HUES64 (cell line): Measurements from ENCODE around the gene KRT9.

ENCODE experiments used
- H3K27ac ChIP-seq: 2 replicates; pipeline ENCODE4 v1.7.0; 2013; ENCODE audit warnings: low read depth, low read length, inconsistent platforms
- H3K27me3 ChIP-seq: 2 replicates; pipeline ENCODE4 v1.6.1; 2013; ENCODE audit warnings: mild to moderate bottlenecking, low read length; ENCODE audit not compliant: insufficient read depth
- H3K36me3 ChIP-seq: 2 replicates; pipeline ENCODE4 v1.6.1; 2013; ENCODE audit warnings: mild to moderate bottlenecking, low read length; ENCODE audit not compliant: insufficient read depth
- H3K4me1 ChIP-seq: 2 replicates; pipeline ENCODE4 v1.6.1; 2013; ENCODE audit warnings: mild to moderate bottlenecking, low read length, moderate library complexity; ENCODE audit not compliant: insufficient read depth
- H3K4me3 ChIP-seq: 2 replicates; pipeline ENCODE4 v1.5.1; 2013; ENCODE audit warnings: mild to moderate bottlenecking, low read length, moderate library complexity
- H3K9ac ChIP-seq: 2 replicates; pipeline ENCODE4 v1.6.1; 2013; ENCODE audit warnings: mild to moderate bottlenecking, low read depth, low read length
- H3K9me3 ChIP-seq: 2 replicates; pipeline ENCODE4 v1.6.1; 2013; ENCODE audit warnings: low read depth, low read length; ENCODE audit not compliant: insufficient read depth
- WGBS: fragments of 150-250, 120-280 bp; methylation state at CpG from one replicate; pipeline ENCODE4 v1.1.7; 2013; ENCODE audit warnings: missing lambda C conversion rate; 5-methylcytosine and 5-hydroxymethylcytosine counted together

Gene KRT9

GRCh38 chr17:41540921-41541625 lies 30.8 kb downstream of the KRT9 start:
- Histone ChIP-seq H3K9me3 (no peaks in the 10 kb centered on the region), H3K9ac (no peak overlapping the region), H3K27me3 (no peaks in the 10 kb centered on the region), H3K36me3 (no peaks in the 10 kb centered on the region), H3K4me1 (peaks cover 20% of the 10 kb centered on the region; the same call in 1 of the 2 replicates), H3K27ac (no peak overlapping the region), H3K4me3 (no peak overlapping the region)
- WGBS: 90% methylated on average over 10 of the region's 10 CpGs

- H3K9ac ChIP-seq: no peak overlapping the region
- no peaks in the 10 kb centered on the region for H3K36me3 ChIP-seq
- H3K4me1 ChIP-seq: peaks cover 20% of the 10 kb centered on the region; the same call in 1 of the 2 replicates
- H3K27ac ChIP-seq: peak overlapping the region; percentile 3; the same call in 1 of the 2 replicates
- H3K4me3 ChIP-seq: no peak overlapping the region
- H3K9me3 ChIP-seq: no peaks in the 10 kb centered on the region
- H3K27me3 ChIP-seq: no peaks in the 10 kb centered on the region
- WGBS: 57% methylated on average over 7 of the region's 7 CpGs
Observed at GRCh38 chr17:41539979-41540701, 31.7 kb downstream of the KRT9 start.

- no peak overlapping the region for H3K9ac ChIP-seq
- no peaks in the 10 kb centered on the region for H3K36me3 ChIP-seq
- no peaks in the 10 kb centered on the region for H3K27me3 ChIP-seq
- H3K4me1 ChIP-seq: peaks cover 11% of the 10 kb centered on the region; the same call in 1 of the 2 replicates
- no peak overlapping the region; the same call in 1 of the 2 replicates for H3K27ac ChIP-seq
- 69% methylated on average over 5 of the region's 5 CpGs for WGBS
- no peaks in the 10 kb centered on the region for H3K9me3 ChIP-seq
- H3K4me3 ChIP-seq: no peak overlapping the region
Observed at GRCh38 chr17:41539071-41539492, 32.8 kb downstream of the KRT9 start.

- Histone ChIP-seq H3K4me3 (no peak overlapping the region), H3K27ac (no peak overlapping the region; the same call in 1 of the 2 replicates), H3K9ac (no peak overlapping the region), H3K27me3 (no peaks in the 10 kb centered on the region), H3K4me1 (peaks cover 11% of the 10 kb centered on the region; the same call in 1 of the 2 replicates), H3K36me3 (no peaks in the 10 kb centered on the region), H3K9me3 (no peaks in the 10 kb centered on the region)
- 74% methylated on average over 5 of the region's 5 CpGs for WGBS
Observed at GRCh38 chr17:41538565-41538991, 33.3 kb downstream of the KRT9 start.

- no peaks in the 10 kb centered on the region for H3K27me3 ChIP-seq
- H3K36me3 ChIP-seq: no peaks in the 10 kb centered on the region
- no peak overlapping the region for H3K9ac ChIP-seq
- WGBS: 90% methylated on average over 7 of the region's 9 CpGs
- H3K4me3 ChIP-seq: no peak overlapping the region
- H3K4me1 ChIP-seq: peaks cover 11% of the 10 kb centered on the region; the same call in 1 of the 2 replicates
- H3K27ac ChIP-seq: no peak overlapping the region
- H3K9me3 ChIP-seq: no peaks in the 10 kb centered on the region
Observed at GRCh38 chr17:41537990-41538389, 33.9 kb downstream of the KRT9 start.

- WGBS: 81% methylated on average over 7 of the region's 7 CpGs
- H3K9ac ChIP-seq: no peak overlapping the region
Observed at GRCh38 chr17:41537614-41537954, 34.3 kb downstream of the KRT9 start.

GRCh38 chr17:41536741-41537613 lies 34.9 kb downstream of the KRT9 start:
- Histone ChIP-seq H3K27ac (no peak overlapping the region), H3K4me1 (peaks cover 11% of the 10 kb centered on the region; the same call in 1 of the 2 replicates)
- 91% methylated on average over 7 of the region's 7 CpGs for WGBS

More at GRCh38 chr17:41537614-41537954, 34.3 kb downstream of the KRT9 start:
- peaks cover 11% of the 10 kb centered on the region; the same call in 1 of the 2 replicates for H3K4me1 ChIP-seq
- no peak overlapping the region for H3K4me3 ChIP-seq
- H3K9me3 ChIP-seq: no peaks in the 10 kb centered on the region
- no peaks in the 10 kb centered on the region for H3K36me3 ChIP-seq
- no peak overlapping the region for H3K27ac ChIP-seq
- H3K27me3 ChIP-seq: no peaks in the 10 kb centered on the region

GRCh38 chr17:41535764-41536481 lies 35.9 kb downstream of the KRT9 start:
- H3K4me1 ChIP-seq: peaks cover 11% of the 10 kb centered on the region; the same call in 1 of the 2 replicates
- H3K4me3 ChIP-seq: no peak overlapping the region
- H3K36me3 ChIP-seq: no peaks in the 10 kb centered on the region
- H3K9ac ChIP-seq: no peak overlapping the region
- no peak overlapping the region for H3K27ac ChIP-seq
- no peaks in the 10 kb centered on the region for H3K9me3 ChIP-seq
- H3K27me3 ChIP-seq: no peaks in the 10 kb centered on the region
- WGBS: 73% methylated on average over 15 of the region's 15 CpGs

More at GRCh38 chr17:41536741-41537613, 34.9 kb downstream of the KRT9 start:
- no peaks in the 10 kb centered on the region for H3K36me3 ChIP-seq
- H3K4me3 ChIP-seq: no peak overlapping the region
- H3K27me3 ChIP-seq: no peaks in the 10 kb centered on the region
- H3K9ac ChIP-seq: no peak overlapping the region
- no peaks in the 10 kb centered on the region for H3K9me3 ChIP-seq

GRCh38 chr17:41534899-41535546 lies 36.8 kb downstream of the KRT9 start:
- Histone ChIP-seq H3K4me3 (no peak overlapping the region), H3K27me3 (no peaks in the 10 kb centered on the region), H3K36me3 (no peaks in the 10 kb centered on the region), H3K9ac (no peak overlapping the region), H3K27ac (no peak overlapping the region), H3K9me3 (no peaks in the 10 kb centered on the region), H3K4me1 (peaks cover 11% of the 10 kb centered on the region; the same call in 1 of the 2 replicates)
- WGBS: 79% methylated on average over 7 of the region's 7 CpGs

GRCh38 chr17:41533613-41534012 lies 38.2 kb downstream of the KRT9 start:
- Histone ChIP-seq H3K27me3 (no peaks in the 10 kb centered on the region), H3K4me3 (no peak overlapping the region), H3K27ac (no peak overlapping the region), H3K9me3 (no peaks in the 10 kb centered on the region), H3K4me1 (peaks cover 10% of the 10 kb centered on the region), H3K9ac (no peak overlapping the region), H3K36me3 (no peaks in the 10 kb centered on the region)
- WGBS: 98% methylated on average over 4 of the region's 7 CpGs
